Right lobe of liver (tissue), 4 donors: ENCODE data around the gene PDLIM7.

Experiments used
- POLR2A ChIP-seq: fragments of 450-650 bp; IDR thresholded peaks from one replicate; pipeline ENCODE4 v1.6.1; 2017; ENCODE audit warnings: antibody characterized with exemption, mild to moderate bottlenecking
- TF ChIP-seq, protein P1 (sequence below), 4 donors: fragments of 200-600 bp in 3 of 4; fragments of 450-650 bp in 1 of 4; IDR thresholded peaks; one replicate each; pipeline versions ENCODE4 v1.5.1 to v1.8.0; 2016 to 2022; ENCODE audit warnings: antibody characterized with exemption in 4 of 4, mild to moderate bottlenecking in 2 of 4
- donor health status: DM: no; HTN: no; CAD: no.
- donor health status: DM: no; HTN: no; CAD: no.
- donor health status: DM: no; HTN: yes; CAD: no.

DNA sequence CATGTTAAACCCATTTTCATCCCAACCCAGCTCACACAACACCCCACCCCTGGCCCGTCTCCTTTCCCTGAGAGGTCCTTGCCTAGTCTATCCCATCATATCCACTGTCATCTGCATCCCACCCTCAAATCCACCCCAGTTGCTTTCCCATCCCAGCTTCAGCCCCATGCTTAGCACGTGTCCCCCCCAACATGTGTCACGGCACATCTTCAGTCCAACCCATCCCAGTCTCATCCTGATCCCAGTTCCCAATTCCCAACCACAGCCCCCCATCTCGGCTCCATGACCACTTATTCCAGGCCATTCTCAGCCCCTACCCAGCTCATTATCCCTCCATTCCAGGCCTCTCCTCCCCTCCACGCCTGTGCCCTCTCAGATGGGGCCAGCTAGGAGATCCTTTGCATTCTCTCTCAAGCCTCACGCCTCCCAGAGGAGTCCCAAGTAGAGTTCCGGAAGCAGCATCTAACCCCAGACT, 23.4 kb downstream of the PDLIM7 start:
- TF ChIP-seq, protein P1, sequence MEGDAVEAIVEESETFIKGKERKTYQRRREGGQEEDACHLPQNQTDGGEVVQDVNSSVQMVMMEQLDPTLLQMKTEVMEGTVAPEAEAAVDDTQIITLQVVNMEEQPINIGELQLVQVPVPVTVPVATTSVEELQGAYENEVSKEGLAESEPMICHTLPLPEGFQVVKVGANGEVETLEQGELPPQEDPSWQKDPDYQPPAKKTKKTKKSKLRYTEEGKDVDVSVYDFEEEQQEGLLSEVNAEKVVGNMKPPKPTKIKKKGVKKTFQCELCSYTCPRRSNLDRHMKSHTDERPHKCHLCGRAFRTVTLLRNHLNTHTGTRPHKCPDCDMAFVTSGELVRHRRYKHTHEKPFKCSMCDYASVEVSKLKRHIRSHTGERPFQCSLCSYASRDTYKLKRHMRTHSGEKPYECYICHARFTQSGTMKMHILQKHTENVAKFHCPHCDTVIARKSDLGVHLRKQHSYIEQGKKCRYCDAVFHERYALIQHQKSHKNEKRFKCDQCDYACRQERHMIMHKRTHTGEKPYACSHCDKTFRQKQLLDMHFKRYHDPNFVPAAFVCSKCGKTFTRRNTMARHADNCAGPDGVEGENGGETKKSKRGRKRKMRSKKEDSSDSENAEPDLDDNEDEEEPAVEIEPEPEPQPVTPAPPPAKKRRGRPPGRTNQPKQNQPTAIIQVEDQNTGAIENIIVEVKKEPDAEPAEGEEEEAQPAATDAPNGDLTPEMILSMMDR (IDR thresholded peaks at IDR 0.05) = no peak
- no peak for TF ChIP-seq POLR2A
